ENCODE results near the gene EPHB2.
"Not testable (repeated sequence)": the region's sequence is repeated elsewhere in the genome, so short reads cannot be mapped to it uniquely, and the experiment has no call there.

The EPHB2 gene

GRCh38 chr1:22691031-22691753, 19.4 kb upstream of the EPHB2 start:
- DNase-seq: no peak

DNA sequence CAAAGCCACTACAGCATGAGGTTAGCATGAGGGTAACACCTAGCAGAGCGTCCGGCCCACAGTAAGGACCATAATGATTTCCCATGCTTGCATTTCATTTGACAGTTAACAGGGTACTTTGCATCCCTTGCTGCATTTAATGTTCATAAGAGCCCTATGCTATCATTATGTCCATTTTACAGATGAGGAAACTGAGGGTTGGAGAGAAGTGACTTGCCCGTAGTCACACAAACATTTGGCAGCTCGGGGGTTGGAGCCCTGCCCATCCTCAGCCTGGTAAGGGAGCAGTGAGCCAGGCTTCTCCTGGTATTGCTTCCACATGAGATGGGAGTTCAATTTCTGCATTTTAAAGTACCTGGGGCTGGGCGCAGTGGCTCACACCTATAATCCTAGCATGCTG, 16.5 kb upstream of the EPHB2 start:
- DNase-seq: no peak

- no peak for DNase-seq
These were observed 14.0 kb upstream of the EPHB2 start for GRCh38 chr1:22696610-22697009.

- DNase-seq: no peak
These were observed 12.7 kb upstream of the EPHB2 start for GRCh38 chr1:22697980-22698379.

- no peak for DNase-seq
These were observed 10.7 kb upstream of the EPHB2 start for GRCh38 chr1:22699681-22700520.

- DNase-seq: no peak
These were observed 8.1 kb upstream of the EPHB2 start for GRCh38 chr1:22702296-22703085.

DNA sequence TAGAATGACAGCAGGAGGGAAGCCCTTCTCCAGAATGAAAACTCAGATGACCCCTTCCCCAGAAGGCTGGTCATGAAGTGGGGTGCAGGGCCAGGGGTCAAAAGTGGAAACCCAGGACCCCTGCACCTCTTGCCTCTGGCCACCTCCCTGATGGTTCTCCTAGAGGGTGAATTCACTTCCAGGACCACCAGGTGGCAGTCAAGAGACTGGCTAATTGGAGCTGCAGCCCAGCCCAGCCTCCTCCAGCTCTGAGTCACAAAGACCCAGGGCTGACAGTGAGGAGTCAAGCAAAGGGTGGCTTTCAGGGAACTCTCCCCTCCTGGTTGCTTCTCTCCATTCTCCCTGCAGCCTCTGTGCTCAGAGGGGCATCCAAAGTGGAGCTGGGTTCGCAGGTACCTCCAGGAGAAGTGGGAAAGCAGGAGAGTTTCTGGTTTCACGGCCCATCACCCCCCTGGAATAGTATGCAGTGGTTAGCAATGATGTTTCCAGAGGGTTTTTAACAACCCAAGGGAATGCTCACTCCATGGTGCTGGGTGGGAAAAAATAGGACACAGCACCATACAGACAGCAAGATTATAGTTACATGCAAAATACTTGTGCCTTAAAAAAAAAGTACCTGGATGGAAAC, 6.1 kb upstream of the EPHB2 start:
- DNase-seq: peak; percentile 93

DNA sequence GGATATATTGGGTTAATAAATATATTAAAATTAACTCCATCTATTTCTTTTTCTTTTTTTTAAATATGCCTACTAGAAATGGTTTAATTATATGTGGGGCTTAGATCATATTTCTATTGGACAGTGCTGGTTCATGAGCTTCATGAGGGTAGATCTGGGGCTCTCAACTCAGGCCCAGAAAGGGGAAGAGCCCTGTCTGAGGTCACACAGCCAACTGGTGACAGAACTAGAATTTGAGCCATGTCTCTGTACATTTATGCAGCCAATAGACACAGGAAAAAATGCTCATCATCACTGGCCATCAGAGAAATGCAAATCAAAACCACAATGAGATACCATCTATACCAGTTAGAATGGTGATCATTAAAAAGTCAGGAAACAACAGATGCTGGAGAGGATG, 5.1 kb upstream of the EPHB2 start:
- DNase-seq: no peak

- not testable (repeated sequence) for DNase-seq
These were observed 4.5 kb upstream of the EPHB2 start for GRCh38 chr1:22706100-22706499.

- no peak for DNase-seq
These were observed 1.9 kb upstream of the EPHB2 start for GRCh38 chr1:22708777-22709176.

GRCh38 chr1:22709227-22709626, 1.4 kb upstream of the EPHB2 start:
- no peak for DNase-seq

DNA sequence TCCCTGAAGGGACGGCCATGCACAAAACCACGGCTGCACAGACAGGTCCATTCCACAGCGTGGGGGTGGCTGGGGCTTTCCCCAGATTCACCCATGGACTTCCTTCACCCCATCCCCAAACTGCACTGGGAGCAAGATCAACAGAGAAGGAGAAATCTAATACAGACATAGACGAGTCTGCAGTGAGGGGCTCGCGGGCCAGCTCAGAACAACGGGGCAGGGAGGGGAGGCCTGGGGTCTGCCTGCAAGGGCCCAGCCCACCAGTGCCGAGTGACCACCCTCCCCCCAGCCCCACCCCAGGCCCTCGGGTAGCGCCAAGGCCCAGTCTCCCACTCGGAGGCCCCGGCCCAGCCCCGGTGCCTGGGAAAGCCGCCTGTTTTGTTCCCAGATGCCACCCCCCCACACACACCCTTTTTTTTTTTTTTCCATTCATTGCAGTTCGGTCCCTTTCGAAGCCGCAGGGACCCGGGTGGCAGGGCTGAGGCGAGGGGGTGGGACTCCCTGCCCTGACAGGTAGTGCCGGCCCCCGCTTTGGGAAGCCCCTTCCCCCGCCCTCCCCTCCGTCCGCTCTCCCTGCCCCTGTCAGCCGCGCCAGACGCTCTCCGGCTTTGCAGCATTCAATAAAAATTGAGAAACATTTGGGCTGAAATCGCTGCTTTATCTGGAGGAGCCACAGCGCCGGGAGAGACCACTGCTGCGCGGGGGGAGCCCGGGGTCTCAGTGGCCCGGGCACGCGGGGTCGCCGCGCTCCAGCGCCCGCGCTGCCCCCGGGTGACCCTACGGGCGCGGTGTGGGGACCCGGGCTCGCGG, 543 bp upstream of the EPHB2 start:
- peak; percentile 67 for DNase-seq

GRCh38 chr1:22711071-22711470, 432 bp downstream of the EPHB2 start:
- no peak for DNase-seq

DNA sequence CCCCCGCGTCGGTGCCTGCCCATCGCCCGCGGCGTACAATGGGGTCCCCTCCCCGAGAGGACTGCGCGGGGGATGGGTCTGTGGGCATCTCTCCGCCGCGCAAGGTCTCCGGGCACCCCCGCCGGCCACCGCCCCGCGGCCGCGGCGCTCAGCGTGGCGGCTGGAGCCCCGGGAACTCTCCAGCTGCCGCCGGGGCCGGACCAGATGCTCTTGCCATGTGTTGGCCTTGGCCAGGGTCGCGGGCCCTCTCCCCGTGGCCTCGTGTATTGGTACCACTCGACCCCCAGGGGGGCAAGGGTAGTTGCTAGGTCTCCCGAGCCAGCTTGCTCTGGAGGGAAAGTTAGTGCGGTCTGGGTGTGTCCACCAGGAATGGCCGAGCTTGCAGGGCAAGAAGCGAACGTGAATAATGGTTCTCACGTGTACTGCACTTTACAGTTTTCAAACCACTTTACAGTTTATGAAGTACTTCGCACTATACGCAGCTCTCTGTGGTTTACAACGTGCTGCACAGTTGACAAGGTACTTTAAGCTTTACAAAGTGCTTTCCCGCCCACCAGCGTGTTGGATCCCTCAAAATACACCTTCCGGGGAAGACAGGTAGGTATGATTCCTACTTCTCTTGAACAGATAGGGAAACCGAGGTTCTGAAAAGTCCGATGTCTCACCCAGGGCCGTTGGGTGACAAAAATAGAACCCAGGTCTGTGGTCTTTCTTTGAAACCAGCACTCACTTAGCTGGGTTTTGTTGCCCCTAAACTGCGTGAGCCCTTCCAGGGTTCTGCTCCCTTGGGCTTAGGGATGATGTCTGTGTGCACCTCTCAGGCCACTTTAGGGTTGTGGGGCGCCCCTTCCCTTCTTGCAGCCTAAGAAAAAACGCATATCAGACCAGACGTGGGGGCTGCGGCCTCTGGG, 1.2 kb downstream of the EPHB2 start:
- DNase-seq: no peak

GRCh38 chr1:22712502-22713271, 2.0 kb downstream of the EPHB2 start:
- no peak for DNase-seq

DNA sequence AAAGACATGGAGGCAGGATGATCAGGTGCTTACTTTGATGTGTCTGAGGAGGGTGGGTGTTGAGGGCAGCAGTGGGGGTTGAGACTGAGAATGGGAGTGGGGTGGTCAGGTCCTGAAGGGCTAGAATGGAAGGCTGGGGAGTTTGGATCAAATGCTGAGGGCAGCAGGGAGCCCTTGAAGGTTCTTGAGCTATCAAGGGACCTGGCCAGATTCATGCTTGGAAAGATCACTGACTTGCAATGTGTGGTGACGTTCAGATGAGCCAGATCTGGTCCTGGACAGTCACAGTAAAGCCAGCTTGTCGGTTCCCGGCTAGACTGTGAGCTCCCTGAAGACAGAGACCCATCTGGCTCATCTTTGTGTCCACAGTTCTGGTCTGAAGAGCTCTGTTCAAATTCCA, 3.8 kb downstream of the EPHB2 start:
- DNase-seq: no peak

GRCh38 chr1:22717037-22717760, 6.6 kb downstream of the EPHB2 start:
- no peak for DNase-seq

DNA sequence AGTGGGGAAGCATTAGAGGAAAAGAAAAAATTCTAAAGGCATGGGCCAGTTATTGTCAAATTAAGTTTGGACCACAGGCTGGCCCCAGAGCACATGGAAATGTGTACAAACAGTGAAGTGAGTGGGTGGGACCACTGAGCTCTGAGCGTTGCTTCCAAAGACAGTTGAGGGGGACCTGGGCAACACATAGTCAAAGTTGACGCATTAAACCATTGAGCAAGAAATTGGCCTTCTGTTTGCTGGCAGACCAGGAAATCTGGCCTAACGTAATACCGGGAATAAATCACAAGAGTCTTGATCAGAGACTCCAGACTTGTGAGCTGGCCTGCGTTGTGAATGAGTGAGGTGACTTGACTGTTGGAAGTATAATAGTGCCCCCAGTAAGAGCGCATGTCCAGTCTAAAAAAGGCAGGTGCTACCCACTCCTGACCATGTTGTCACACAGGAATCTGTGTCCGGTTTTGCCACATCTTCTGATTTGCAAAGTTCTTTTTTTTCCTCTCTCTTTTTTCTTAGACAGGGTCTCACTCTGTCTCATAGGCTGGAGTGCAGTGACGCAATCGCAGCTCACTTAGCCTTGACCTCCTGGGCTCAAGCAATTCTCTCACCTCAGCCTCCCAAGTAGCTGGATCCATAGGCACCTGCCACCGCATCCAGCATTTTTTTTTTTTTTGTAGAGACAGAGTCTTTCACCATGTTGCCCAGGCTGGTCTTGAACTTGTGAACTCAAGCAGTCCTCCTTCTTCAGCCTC, 10.7 kb downstream of the EPHB2 start:
- DNase-seq: no peak
